Body of pancreas (tissue), 4 donors: ENCODE results near the gene IER5L. TPM values are rescaled to one million over a fixed set of nuclear protein-coding genes. Genes with fewer than 3 reads are reported as not detected.

Source experiments
- ATAC-seq: fragments of 150-250 bp; one replicate; pipeline ENCODE4 v1.9.1; 2016
- DNase-seq, 4 donors: peaks; one replicate each; pipeline ENCODE4 v3.0.0-alpha.2; 2019
- H3K27ac ChIP-seq, 4 donors: fragments of 200-600 bp; sonication (generic); 1 replicate in 3 of 4; 2 replicates in 1 of 4; pipeline versions ENCODE4 v1.5.1 to v1.6.1; 2016 to 2019; ENCODE audit warnings: mild to moderate bottlenecking in 1 of 4, mixed read lengths in 1 of 4, moderate library complexity in 1 of 4
- H3K27me3 ChIP-seq, 2 donors: fragments of 200-600 bp; sonication (generic); one replicate each; pipeline ENCODE4 v1.6.0; 2016; ENCODE audit warnings: mild to moderate bottlenecking in 1 of 2
- H3K36me3 ChIP-seq, 2 donors: fragments of 200-600 bp; sonication (generic); replicated peaks in 1 of 2; 2 replicates each; pipeline ENCODE4 v1.5.1; 2016; ENCODE audit warnings: low read depth in 2 of 2; ENCODE audit not compliant: insufficient read depth in 1 of 2
- H3K4me1 ChIP-seq: fragments of 200-600 bp; sonication (generic); one replicate; pipeline ENCODE4 v1.6.0; 2016
- H3K4me3 ChIP-seq, 2 donors: fragments of 200-600 bp; sonication (generic); 1 replicate in 1 of 2; 2 replicates in 1 of 2; pipeline ENCODE4 v1.5.1; 2016 to 2019
- H3K9me3 ChIP-seq, 3 donors: fragments of 200-600 bp; sonication (generic); 1 replicate in 2 of 3; 2 replicates in 1 of 3; pipeline ENCODE4 v1.5.1; 2016
- CTCF ChIP-seq, 7 experiments: fragments of 450-650 bp in 4 of 7; fragments of 200-600 bp in 3 of 7; sonication (generic) in 3 of 7; IDR thresholded peaks; one replicate each; pipeline ENCODE4 v1.5.1; 2016 to 2019; ENCODE audit warnings: antibody characterized with exemption in 7 of 7
- POLR2A ChIP-seq, 3 donors: fragments of 450-650 bp; IDR thresholded peaks; one replicate each; pipeline ENCODE4 v1.6.1; 2016; ENCODE audit warnings: antibody characterized with exemption in 3 of 3, mild to moderate bottlenecking in 2 of 3
- WGBS, 2 donors: methylation state at CpG; one replicate each; pipeline ENCODE4 v1.1.5; 2017; 5-methylcytosine and 5-hydroxymethylcytosine counted together
- intact Hi-C: fragments of 100-400 bp; cut with DNase I; formaldehyde crosslinking; loops from one replicate; pipeline ENCODE4 v1.15.1; 2023
- total RNA-seq, 2 donors: library from RNA; depleted of rRNA; stranded (reverse); fragments of >200 nt; gene quantifications; one replicate each; pipeline ENCODE4 v1.1.0, GENCODE V29; 2016

Gene IER5L
- total RNA-seq, 2 donors from 2014 or later = 3.0 to 4.4 TPM

- DNase-seq = no peak
- Histone ChIP-seq H3K4me3 (no peak overlapping the region), H3K27me3 (no peaks in the 10 kb centered on the region), H3K27ac (no peak overlapping the region), H3K4me1 (peaks cover 8% of the 10 kb centered on the region), H3K9me3 (no peaks in the 10 kb centered on the region), H3K36me3 (peaks cover 0 to 13% of the 10 kb centered on the region in 2 donors)
- TF ChIP-seq POLR2A (IDR thresholded peaks at IDR 0.05) = no peak
- TF ChIP-seq CTCF (IDR thresholded peaks at IDR 0.05) = no peak
- 71 to 73% methylated on average over 8 to 10 of the region's 10 CpGs for WGBS, 2 donors
- no peak for ATAC-seq
- intact Hi-C loops = loop anchor here (5.0 kb wide), 1 partner anchor 485 kb away; no protein-coding TSS in a partner anchor
Observed at GRCh38 chr9:129126749-129127618, 51.1 kb downstream of the IER5L start.

Other genes with a start within 250 kb of the IER5L start
- 10 to 100 TPM in 1 of 2 donors, 1 to 10 TPM in 1; 8.0 to 12.2 TPM for gene DOLK, start 230.7 kb downstream of the IER5L start, total RNA-seq
- gene NUP188, start 230.6 kb downstream of the IER5L start, total RNA-seq = 10 to 100 TPM; 15.2 to 18.9 TPM
- gene SH3GLB2, start 149.9 kb downstream of the IER5L start, total RNA-seq = 100 to 1,000 TPM; 104 to 108 TPM
- 10 to 100 TPM; 11.9 to 36.6 TPM for gene MIGA2, start 141.6 kb downstream of the IER5L start, total RNA-seq
- 1 to 10 TPM; 2.9 to 7.9 TPM for gene DOLPP1, start 97.2 kb downstream of the IER5L start, total RNA-seq
- gene CRAT, start 67.5 kb downstream of the IER5L start, total RNA-seq = 100 to 1,000 TPM in 1 of 2 donors, 10 to 100 TPM in 1; 84.8 to 112 TPM
- gene PTPA, start 66.8 kb downstream of the IER5L start, total RNA-seq = 10 to 100 TPM; 32.7 to 52.1 TPM